Right kidney (tissue), 9 donors: ENCODE measurements around the gene MPDZ.

Experiments used
- DNase-seq: peaks from one replicate; pipeline ENCODE4 v3.0.0-alpha.2; 2016
- long read RNA-seq, 8 donors: transcript quantifications; one replicate each; lab custom pipeline, GENCODE V29; 2026

The MPDZ gene, protein sequence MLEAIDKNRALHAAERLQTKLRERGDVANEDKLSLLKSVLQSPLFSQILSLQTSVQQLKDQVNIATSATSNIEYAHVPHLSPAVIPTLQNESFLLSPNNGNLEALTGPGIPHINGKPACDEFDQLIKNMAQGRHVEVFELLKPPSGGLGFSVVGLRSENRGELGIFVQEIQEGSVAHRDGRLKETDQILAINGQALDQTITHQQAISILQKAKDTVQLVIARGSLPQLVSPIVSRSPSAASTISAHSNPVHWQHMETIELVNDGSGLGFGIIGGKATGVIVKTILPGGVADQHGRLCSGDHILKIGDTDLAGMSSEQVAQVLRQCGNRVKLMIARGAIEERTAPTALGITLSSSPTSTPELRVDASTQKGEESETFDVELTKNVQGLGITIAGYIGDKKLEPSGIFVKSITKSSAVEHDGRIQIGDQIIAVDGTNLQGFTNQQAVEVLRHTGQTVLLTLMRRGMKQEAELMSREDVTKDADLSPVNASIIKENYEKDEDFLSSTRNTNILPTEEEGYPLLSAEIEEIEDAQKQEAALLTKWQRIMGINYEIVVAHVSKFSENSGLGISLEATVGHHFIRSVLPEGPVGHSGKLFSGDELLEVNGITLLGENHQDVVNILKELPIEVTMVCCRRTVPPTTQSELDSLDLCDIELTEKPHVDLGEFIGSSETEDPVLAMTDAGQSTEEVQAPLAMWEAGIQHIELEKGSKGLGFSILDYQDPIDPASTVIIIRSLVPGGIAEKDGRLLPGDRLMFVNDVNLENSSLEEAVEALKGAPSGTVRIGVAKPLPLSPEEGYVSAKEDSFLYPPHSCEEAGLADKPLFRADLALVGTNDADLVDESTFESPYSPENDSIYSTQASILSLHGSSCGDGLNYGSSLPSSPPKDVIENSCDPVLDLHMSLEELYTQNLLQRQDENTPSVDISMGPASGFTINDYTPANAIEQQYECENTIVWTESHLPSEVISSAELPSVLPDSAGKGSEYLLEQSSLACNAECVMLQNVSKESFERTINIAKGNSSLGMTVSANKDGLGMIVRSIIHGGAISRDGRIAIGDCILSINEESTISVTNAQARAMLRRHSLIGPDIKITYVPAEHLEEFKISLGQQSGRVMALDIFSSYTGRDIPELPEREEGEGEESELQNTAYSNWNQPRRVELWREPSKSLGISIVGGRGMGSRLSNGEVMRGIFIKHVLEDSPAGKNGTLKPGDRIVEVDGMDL (N-terminal part only)
- long read RNA-seq, donor 1 = 0 reads
- long read RNA-seq, donor 2, partial matches to known transcripts = 0 of 2 reads
- long read RNA-seq, donor 2, other reads (novel, unspliced or antisense) = 0 of 2 reads
- long read RNA-seq, donor 3 = 0 reads
- long read RNA-seq, donor 4, partial matches to known transcripts = 5 of 5 reads
- long read RNA-seq, donor 4, other reads (novel, unspliced or antisense) = 0 of 5 reads
- long read RNA-seq, donor 5 = 0 reads
- long read RNA-seq, donor 6 = 0 reads
- long read RNA-seq, donor 7, partial matches to known transcripts = 5 of 5 reads
- long read RNA-seq, donor 7, other reads (novel, unspliced or antisense) = 0 of 5 reads
- long read RNA-seq, donor 8 = 0 reads

DNA sequence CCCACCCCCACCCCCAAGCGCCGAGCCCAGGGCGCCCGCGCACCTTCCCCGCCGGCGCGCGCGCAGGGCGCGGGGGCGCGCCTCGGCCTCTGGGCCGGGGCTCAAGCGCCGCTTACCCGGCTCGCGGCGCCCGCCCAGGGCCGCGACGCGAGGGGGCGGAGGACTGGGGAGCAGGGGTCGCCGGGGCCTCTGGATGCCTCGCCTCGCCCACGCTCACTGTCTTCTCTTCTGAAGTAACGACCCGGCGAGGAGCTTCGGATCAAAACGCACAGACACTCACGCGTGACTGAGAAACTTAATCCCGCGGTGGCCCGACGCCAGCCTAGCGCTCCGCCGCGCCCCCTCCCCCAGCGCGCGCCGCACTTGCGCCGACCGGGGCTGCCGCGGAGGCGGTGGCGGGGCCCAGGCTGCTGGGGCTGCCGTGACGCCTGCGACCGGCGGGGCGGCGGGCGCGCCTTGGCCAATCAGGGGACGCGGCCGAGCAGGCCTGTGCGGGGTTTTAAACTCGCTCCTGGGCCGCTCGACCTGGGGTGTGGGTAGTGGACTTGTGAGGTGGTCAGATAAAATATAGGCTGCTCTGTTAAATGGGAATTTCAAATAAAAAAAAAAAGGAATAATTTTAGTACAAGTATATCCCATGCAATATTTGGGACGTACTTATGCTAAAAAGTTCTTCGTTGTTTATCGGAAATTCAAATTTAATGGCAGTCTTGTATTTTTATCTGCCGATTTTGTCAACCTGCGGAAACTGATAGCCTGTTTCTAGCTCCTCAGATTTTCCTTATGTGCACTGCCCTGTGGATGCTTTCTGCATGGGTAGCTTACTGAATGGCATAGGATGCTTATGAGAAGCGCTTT lies at the start of gene MPDZ:
Gene MPDZ, minus strand, starts transcription at position 409 of the 858 bp plus-strand sequence. CDS start 29,377 bp downstream, outside the sequence.
- peak; percentile 94 for DNase-seq

DNA sequence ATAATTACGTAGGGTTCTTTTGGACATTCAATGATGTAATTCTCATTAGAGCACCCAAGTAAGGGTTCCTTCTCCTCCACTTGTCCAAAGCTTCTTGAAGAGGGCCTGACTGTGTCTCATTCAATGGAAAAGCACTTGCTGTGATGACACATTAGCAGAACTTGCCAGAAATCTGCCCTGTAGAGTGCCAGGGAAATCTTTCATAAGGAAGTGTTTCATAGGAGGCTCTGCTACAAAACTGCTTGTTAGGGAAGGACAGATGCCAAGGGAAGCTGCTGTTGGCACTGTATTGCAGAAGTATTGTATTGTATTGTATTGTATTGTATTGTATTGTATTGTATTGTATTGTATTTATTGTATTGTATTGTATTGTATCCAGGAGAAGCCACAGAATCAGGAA lies 45.5 kb upstream of the MPDZ start:
- DNase-seq = no peak

DNA sequence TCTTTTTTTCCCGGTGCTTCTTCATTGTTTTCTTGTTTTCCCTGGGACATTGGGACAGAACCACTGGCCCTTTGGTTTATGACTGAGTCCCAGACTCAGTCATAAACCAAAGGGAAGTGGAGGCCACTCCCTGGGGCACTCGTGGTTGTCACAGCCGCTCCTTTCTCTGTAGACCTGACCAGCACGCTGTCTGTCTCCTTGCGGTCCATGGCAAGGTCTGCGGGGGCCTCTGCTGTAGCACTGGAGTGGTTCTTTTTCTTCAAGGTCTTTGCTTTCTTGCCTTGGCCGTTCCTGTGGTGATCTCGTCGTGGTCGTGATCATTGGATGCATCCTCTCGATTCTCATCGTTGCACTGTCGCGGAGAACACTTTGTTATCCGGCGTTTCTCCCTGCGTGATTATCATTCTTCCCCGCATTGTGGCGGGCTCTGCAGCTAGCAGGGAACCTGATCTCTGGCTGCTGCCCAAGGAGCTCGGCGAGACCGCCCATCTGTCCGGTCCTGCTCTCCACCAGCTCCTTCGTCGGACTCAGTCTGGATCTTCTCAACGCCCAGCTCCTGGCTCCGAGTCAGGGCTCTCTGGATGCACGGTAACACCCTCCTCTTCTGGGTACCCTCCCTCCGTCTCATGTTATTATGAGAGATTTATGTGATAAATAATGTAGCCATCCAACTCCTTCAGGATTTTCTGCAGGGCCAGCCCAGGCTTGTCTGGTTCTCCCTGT lies 43.5 kb upstream of the MPDZ start:
- no peak for DNase-seq

DNA sequence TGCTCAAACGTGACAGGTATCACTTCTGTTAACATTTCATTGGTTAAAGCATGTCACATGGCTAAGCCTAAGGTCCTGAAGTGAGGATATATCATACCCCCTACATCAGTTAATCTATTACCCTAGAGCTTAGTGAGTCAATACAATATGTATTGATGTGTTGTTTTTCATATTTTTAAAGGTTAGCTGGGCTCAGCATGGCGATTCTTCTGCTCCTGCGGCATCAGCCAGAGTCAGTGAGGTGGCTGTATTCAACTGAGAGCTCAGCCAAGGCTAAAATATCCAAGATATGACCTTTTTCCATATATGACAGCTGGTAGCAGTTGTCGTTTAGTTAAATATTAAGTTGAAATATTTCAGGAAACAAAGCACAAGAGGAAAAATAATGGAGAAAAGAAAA lies 38.5 kb upstream of the MPDZ start:
- DNase-seq = no peak

DNA sequence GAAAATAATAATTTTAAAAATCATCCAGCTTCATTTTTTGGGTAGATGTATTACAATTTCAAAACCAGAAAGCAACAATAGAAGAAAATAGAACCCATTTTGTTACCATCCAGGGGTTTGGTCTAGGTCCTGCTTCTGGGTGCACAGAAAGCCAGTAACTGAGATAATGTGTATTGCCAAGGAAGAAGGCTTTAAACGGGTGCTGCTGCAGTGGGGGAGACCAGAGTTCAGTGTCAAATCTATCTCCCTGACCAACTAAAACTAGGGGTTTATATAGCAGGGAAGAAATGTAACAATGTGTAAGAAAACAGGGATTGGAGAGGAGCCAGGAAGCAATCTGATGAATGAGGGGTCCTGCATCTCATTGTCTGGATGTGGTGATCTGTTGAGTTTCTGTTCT lies 17.5 kb upstream of the MPDZ start:
- no peak for DNase-seq

DNA sequence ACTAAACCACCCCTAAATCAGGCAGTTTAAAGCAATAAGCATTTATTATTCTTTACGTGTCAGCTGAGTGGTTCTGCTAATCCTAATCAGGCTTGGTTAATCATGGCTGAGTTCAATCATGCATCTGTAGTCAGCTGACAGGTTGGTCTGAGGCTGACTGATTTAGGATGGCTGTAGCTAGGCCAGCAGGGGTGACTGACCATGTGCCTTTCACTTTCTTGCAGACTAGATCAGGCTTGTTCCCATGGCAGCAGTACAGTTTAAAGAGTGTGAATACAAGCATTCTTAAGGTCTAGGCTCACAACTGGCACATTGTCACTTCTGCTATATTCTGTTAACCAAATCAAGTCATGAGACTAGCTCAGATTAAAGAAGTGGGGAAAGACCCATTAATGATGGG lies 16.1 kb upstream of the MPDZ start:
- DNase-seq = no peak

DNA sequence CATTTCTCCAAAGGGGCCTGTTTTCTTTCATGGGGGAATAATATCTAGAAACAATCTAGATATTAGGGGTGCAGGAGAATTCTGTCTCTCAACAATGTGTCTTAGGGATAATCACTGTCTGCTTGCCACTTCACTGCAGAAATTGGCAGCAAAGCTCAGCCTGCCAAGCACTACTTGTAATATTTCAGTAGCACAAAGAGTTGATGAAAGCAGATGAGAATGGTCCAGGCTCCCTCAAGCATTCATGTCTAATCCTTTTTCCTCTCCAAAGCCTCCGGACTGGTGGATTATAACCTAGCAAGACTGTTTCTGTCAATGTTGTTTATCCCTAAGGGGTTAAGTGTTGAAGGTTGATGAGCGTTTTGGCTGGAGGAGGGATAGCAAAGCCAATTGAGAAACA lies 13.3 kb upstream of the MPDZ start:
- DNase-seq = no peak

DNA sequence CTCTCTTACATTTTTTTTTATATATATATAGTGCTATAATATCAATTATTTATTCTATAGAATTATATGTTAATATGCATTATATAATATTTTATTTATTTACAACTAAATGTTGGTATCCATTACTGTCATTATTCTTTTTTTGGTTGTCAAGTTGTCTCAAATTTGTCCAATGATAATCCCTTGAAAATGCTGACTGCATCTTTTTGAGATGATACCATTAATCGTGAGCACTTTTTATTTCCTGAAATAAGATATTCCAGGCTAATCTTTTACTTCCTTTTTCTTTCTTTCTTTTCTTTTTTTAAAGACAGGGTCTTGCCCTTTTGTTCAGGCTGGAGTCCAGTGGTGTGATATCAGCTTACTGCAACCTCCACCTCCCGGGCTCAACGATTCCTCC lies 12.7 kb upstream of the MPDZ start:
- no peak for DNase-seq

DNA sequence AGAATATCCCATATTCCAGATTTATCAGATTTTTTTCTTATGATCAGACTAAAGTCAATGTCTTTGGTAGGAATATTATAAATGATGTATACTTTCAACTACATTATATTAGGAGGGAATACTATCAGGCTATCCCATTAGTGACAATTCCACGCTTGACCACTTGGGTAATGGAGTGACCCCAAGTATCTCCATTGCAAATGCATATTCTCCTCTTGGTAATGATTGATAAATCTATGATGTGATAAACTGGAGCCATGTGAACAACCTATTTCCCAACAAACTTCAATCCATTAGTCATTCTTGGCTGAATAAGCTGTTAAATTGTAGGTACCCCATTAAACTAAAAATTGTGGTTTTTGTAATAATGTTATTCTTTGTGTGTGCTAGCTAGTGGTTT lies 12.2 kb upstream of the MPDZ start:
- DNase-seq = no peak

DNA sequence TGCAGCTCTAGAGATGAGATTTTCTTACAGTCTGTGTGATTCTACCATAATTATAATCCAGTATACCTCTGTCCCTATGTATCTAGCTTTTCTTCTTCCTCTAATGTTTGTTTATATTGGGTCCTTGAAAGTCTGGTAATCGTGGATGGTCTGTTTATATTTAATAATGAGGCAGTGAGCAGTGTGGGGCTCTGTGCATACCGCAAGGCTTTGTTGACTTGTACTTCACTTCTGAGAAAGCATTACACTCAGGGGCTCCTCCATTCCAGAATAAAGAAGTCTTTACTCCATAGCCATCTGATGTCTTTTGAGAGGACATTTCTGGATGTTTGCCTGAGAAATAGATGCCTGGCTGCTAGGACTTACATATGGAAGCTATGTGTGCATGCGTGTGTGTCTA lies 4.5 kb upstream of the MPDZ start:
- DNase-seq = no peak

DNA sequence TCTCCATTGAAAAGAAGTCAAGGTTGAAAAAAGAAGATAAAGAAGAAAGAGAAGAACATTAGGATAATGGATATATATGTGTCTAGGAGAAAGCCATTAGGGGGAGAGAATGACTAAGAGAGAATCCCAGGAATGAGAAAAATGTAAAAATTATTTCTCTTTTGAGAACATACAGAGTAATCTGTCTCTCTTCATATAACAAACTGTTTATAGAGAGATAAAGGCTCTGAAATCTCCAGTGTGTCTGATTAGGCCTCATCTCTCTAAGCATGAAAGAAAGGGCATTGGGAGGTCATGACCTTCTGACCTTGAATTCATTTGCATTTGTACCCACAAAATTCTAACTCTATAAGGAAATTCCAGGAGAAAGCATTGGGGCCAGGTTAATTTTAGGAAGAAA lies 3.5 kb upstream of the MPDZ start:
- DNase-seq = no peak

DNA sequence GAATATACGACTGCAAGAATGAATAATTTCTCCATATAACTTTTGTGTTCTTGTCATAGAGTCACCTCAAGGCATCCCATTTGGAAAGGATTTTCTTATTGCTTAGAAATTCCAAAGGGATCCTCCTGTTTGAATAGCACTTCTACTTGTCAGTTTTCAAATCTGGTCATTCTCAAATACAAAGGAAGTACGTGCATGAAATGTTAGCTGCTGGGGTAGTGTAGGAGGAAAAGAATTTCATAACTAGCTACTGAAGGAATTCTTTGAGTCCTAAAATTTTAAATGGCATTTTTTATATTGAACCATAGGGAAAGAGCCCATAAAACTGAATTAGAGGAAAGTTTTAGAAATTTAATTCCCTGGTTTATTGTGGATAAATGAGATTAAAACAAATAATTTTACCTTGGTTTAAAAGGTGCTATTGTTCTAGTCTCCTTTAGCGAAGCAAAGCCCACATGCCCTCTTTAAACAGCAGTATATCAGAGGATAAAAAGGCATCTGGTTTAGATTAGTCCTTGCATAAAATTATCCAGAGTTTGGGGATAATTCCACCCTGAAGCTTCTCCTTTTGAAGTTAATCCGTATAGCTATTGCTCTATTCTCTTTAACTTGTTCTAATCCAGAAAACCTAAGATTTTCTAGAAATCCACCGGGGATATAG lies 2.0 kb upstream of the MPDZ start:
- no peak for DNase-seq

DNA sequence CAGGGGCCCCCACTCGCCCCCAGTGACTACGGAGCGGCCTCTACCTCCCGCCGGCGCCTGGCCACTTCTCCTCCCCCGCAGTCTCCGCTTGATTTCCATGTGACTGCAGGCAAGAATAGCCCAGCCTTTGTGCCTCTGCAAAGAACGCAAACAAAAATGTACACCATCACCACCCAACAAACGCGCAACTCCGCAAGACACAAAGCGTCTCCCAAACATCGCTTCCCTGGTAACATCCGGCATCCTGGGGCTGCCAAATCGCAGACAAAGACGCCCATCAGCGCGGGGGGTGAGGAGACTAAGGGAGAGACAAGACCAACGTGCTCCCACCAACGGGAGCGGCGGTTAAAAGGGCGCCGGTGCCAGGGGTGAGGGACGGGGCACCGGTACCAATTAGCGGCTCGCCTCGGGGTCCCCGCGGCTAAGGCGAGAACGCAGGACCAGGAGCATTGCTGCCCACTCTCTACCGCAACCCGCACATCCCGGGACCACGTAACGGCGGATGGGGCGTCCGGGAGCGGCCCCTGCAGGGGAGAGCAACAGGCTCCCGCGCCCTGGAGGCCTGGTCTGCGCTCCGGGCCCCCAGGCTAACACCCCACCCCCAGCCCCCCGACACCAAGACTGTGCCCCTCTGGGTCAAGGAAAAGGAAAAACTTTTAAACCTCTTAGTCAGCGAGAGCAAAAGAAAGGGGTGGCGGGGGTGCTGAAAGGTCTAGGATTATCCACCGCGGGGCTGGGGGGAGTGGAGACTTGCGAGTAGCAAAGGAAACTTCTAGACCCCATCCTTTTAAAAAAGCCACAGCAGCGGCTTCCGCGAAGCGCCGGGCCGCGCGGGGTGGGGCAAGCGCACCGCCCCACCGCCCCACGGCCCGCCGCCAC lies 885 bp downstream of the MPDZ start:
- peak; percentile 90 for DNase-seq

DNA sequence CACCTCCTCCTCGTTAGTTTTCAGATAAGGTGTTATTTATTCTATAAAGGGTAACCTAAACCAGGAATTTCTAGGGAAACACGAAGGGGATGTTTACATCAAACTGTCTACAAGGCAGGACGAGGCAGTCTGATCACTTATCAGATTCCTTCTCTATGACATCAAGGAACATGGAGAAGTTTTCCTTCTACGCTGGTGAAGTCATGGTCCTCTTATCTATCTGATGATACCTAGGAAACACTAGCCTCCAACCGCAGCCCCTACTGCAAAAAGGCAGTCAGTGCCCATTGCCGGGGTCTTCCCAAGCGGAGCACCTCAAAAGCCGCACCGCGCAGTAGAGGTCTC lies 1.5 kb downstream of the MPDZ start:
- no peak for DNase-seq

DNA sequence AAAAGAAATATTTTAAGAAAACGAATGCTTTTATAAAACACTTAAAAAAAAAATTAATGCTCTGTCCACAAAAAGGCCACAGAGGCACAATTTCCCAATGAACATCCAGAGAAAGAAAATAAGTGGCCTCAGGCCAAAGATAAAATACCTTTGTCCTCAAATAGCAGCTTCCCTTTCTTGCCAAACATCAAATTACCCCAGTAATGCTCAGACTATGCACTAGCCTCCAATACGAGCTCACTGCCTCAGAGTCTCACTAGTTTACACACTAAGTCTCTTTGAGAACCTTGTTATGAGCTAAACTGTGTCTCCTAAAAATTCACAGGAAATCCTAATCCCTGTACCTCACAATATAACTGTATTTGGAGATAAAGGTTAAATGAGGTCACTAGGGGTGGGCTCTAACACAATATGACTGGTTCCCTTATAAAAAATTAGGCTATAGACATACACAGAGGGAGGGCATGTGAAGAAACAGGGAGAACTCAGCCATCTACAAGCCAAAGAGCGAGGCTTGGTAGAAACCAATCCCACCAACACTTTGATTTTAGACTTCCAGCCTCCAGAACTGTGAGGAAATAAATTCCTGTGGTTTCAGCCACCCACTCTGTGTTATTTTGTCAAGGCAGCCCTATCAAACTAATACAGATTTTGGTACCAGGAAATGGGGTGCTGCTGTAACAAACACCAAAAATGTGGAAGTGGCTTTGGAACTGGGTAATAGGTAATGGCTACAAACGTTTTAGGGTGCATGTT lies 4.4 kb downstream of the MPDZ start:
- DNase-seq = no peak

DNA sequence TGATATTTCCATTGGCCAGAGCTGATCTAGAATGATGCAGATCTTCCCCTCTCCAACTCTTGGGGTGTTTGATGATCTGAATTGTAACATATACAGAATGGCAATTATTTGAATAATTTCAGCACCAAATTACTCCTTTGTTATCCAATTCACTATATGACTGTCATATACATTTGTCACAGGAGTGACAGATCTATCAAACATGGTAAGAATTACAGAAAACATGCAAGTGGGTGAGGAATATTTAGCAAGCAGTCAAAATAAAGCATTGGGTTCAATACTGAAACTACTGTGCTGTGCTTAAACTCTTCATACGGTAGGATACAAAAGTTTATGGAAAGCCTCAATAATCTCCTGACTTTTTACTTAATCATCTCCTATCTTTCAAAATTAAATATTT lies 8.8 kb downstream of the MPDZ start:
- DNase-seq = no peak

DNA sequence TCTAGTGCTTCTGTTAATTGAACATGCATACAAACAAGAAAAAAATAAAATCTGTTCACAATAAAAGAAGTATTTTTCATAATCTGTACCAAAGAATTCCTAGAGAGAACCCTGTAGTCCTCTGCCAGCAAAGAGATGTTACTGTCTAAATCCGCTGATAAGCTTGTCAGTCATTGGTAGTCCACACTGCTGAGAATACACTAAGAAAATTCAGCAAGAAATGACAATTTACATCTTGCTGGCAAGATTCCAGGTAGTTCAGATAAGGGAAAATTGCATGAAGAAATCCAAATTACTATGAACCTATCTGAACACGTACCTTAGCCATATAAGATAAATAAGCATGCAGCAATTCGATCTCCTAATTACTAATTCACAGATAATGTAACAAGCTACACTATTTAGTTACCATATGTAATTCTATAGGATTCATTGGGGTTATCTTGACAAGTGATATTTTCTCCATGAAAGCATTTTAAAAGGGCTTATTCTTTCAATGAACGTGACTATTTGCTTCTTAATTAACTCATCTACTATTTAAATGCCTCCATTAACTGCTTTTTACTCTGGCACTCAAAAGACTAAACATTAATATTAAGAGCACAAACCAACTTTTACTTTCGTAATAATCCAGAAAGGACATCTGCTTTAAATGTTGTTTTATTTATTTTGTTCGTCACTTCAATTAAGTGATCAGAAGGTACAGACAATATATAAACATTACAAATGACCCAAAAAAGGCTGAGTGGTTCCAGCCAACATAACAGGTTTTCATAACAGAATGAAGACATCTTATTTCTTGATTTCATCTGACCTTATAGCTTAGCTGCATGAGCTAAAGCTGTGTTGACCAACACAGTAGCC lies 9.7 kb downstream of the MPDZ start:
- no peak for DNase-seq
